Gastroesophageal sphincter (tissue), 3 donors: ENCODE data around the gene S100A16.
A peak's percentile ranks its signal among the peaks of the same experiment; 100 is the strongest.

Source experiments
- CTCF ChIP-seq, 4 experiments: fragments of 200-600 bp in 2 of 4; fragments of 450-650 bp in 2 of 4; sonication (generic) in 1 of 4; IDR thresholded peaks; one replicate each; pipeline ENCODE4 v1.5.1; 2017 to 2019; ENCODE audit warnings: antibody characterized with exemption in 4 of 4, mild to moderate bottlenecking in 2 of 4, moderate library complexity in 2 of 4
- POLR2A ChIP-seq, 2 donors: fragments of 450-650 bp; IDR thresholded peaks; one replicate each; pipeline ENCODE4 v1.6.1; 2017; ENCODE audit warnings: antibody characterized with exemption in 2 of 2, mild to moderate bottlenecking in 2 of 2, moderate library complexity in 1 of 2
- POLR2AphosphoS5 ChIP-seq: sonication (generic); formaldehyde crosslinking; IDR thresholded peaks from one replicate; pipeline ENCODE4 v1.6.1; 2017; ENCODE audit warnings: antibody characterized with exemption

- TF ChIP-seq CTCF (IDR thresholded peaks at IDR 0.05) (no peak), POLR2A (IDR thresholded peaks at IDR 0.05) (no peak), POLR2AphosphoS5 (peak; percentile 54)
Observed at GRCh38 chr1:153565529-153566374, 47.2 kb downstream of the S100A16 start, which contains the start of gene S100A2.
